Thymus (tissue), 11 donors: ENCODE results near the gene HOXC12. TPM values are rescaled to one million over a fixed set of nuclear protein-coding genes. Genes with fewer than 3 reads are reported as not detected.

Experiments used
- DNase-seq, 9 donors: peaks; one replicate each; pipeline ENCODE4 v3.0.0-alpha.2; 2013; ENCODE audit warnings: low spot score in 9 of 9, low read depth in 6 of 9, missing footprints in 1 of 9
- H3K27ac ChIP-seq, 2 donors: one replicate each; pipeline ENCODE4 v1.5.1; 2013; ENCODE audit warnings: control low read depth in 1 of 2, low read depth in 1 of 2, low read length in 1 of 2, mild to moderate bottlenecking in 1 of 2, moderate library complexity in 1 of 2
- H3K27me3 ChIP-seq, 2 donors: one replicate each; pipeline ENCODE4 v1.5.1; 2013; ENCODE audit warnings: low read length in 1 of 2; ENCODE audit not compliant: control insufficient read depth in 2 of 2, insufficient read depth in 1 of 2
- H3K36me3 ChIP-seq, 2 donors: one replicate each; pipeline ENCODE4 v1.5.1; 2013; ENCODE audit warnings: low read length in 1 of 2, mild to moderate bottlenecking in 1 of 2, moderate library complexity in 1 of 2; ENCODE audit not compliant: control insufficient read depth in 2 of 2, insufficient read depth in 2 of 2
- H3K4me1 ChIP-seq, 2 donors: one replicate each; pipeline ENCODE4 v1.5.1; 2013; ENCODE audit warnings: low read length in 2 of 2; ENCODE audit not compliant: control insufficient read depth in 2 of 2, insufficient read depth in 2 of 2
- H3K4me3 ChIP-seq, 2 donors: one replicate each; pipeline ENCODE4 v1.5.1; 2013; ENCODE audit warnings: low read length in 2 of 2, control low read depth in 1 of 2, mild to moderate bottlenecking in 1 of 2
- H3K9me3 ChIP-seq, 2 donors: one replicate each; pipeline ENCODE4 v1.5.1; 2013; ENCODE audit warnings: low read length in 1 of 2, mild to moderate bottlenecking in 1 of 2; ENCODE audit not compliant: control insufficient read depth in 2 of 2, insufficient read depth in 1 of 2
- WGBS: extraction: QIAGEN DNeasy Blood & Tissue Kit; methylation state at CpG from one replicate; pipeline ENCODE4 v1.1.7; 2013; 5-methylcytosine and 5-hydroxymethylcytosine counted together
- polyA plus RNA-seq: library from polyadenylated mRNA; stranded (reverse); fragments of 200-250 nt; gene quantifications from one replicate; pipeline ENCODE4 v1.2.3, GENCODE V29; 2013
- total RNA-seq: library from RNA; stranded (reverse); fragments of 120-200 nt; gene quantifications from one replicate; pipeline ENCODE4 v1.2.4, GENCODE V29; 2013
- donor health status: healthy.

Gene HOXC12
- total and polyA plus RNA-seq, 2 donors, result 0.05 to 0.07 TPM

GRCh38 chr12:53997204-53998109, 42.8 kb downstream of the HOXC12 start:
- Histone ChIP-seq H3K36me3 (no peaks in the 10 kb centered on the region), H3K27ac (no peak overlapping the region), H3K9me3 (peaks cover 0 to 21% of the 10 kb centered on the region in 2 donors), H3K27me3 (peaks cover 81 to 100% of the 10 kb centered on the region in 2 donors), H3K4me1 (peaks cover 0 to 12% of the 10 kb centered on the region in 2 donors), H3K4me3 (no peak overlapping the region)
- 8% methylated on average over 35 of the region's 35 CpGs for WGBS
- no peak for DNase-seq

- H3K36me3 ChIP-seq, result no peaks in the 10 kb centered on the region
- H3K4me1 ChIP-seq, result peaks cover 0 to 12% of the 10 kb centered on the region in 2 donors
- H3K27ac ChIP-seq, result no peak overlapping the region
- H3K9me3 ChIP-seq, result peaks cover 0 to 20% of the 10 kb centered on the region in 2 donors
- H3K27me3 ChIP-seq, result peaks cover 77 to 100% of the 10 kb centered on the region in 2 donors
- H3K4me3 ChIP-seq, result no peak overlapping the region
- 12% methylated on average over 11 of the region's 11 CpGs for WGBS
- DNase-seq, result no peak
Measured at GRCh38 chr12:53998110-53998899, 43.6 kb downstream of the HOXC12 start.

GRCh38 chr12:53998900-53999236, 44.2 kb downstream of the HOXC12 start:
- peaks cover 0 to 12% of the 10 kb centered on the region in 2 donors for H3K4me1 ChIP-seq

GRCh38 chr12:53999559-54000115, 44.9 kb downstream of the HOXC12 start:
- 5% methylated on average over 35 of the region's 35 CpGs for WGBS
- Histone ChIP-seq H3K27me3 (peaks cover 81 to 100% of the 10 kb centered on the region in 2 donors), H3K4me1 (peaks cover 0 to 12% of the 10 kb centered on the region in 2 donors), H3K4me3 (no peak overlapping the region), H3K9me3 (peaks cover 0 to 15% of the 10 kb centered on the region in 2 donors), H3K36me3 (no peaks in the 10 kb centered on the region), H3K27ac (no peak overlapping the region)
- no peak for DNase-seq

More at GRCh38 chr12:53998900-53999236, 44.2 kb downstream of the HOXC12 start:
- Histone ChIP-seq H3K27ac (no peak overlapping the region), H3K27me3 (peaks cover 78 to 100% of the 10 kb centered on the region in 2 donors), H3K36me3 (no peaks in the 10 kb centered on the region), H3K4me3 (no peak overlapping the region), H3K9me3 (peaks cover 0 to 20% of the 10 kb centered on the region in 2 donors)
- DNase-seq, result no peak
- WGBS, result 15% methylated on average over 13 of the region's 13 CpGs

- no peaks in the 10 kb centered on the region for H3K36me3 ChIP-seq
- DNase-seq, result no peak
- 7% methylated on average over 87 of the region's 87 CpGs for WGBS
Measured at GRCh38 chr12:54000116-54001114, 45.7 kb downstream of the HOXC12 start, which contains the start of gene HOXC9. Gene HOXC9, plus strand, starts transcription at chr12:54000161. Its CDS starts 28 bp downstream, at chr12:54000189.

GRCh38 chr12:54001283-54002187, 46.8 kb downstream of the HOXC12 start:
- peaks cover 82 to 100% of the 10 kb centered on the region in 2 donors for H3K27me3 ChIP-seq

More at GRCh38 chr12:54000116-54001114, 45.7 kb downstream of the HOXC12 start, which contains the start of gene HOXC9:
- Histone ChIP-seq H3K27me3 (peaks cover 81 to 100% of the 10 kb centered on the region in 2 donors), H3K9me3 (peaks cover 0 to 12% of the 10 kb centered on the region in 2 donors), H3K4me1 (peaks cover 0 to 6% of the 10 kb centered on the region in 2 donors), H3K27ac (peak within 1 kb of the TSS in 1 of 2 donors; percentile 26), H3K4me3 (no peak within 1 kb of the TSS)

GRCh38 chr12:54002278-54002914, 47.7 kb downstream of the HOXC12 start:
- H3K9me3 ChIP-seq, result peaks cover 0 to 2% of the 10 kb centered on the region in 2 donors
- H3K27me3 ChIP-seq, result peaks cover 82 to 100% of the 10 kb centered on the region in 2 donors
- no peak for DNase-seq
- 25% methylated on average over 19 of the region's 19 CpGs for WGBS
- peaks cover 3 to 6% of the 10 kb centered on the region in 2 donors for H3K4me1 ChIP-seq
- no peak overlapping the region for H3K27ac ChIP-seq
- H3K36me3 ChIP-seq, result no peaks in the 10 kb centered on the region
- H3K4me3 ChIP-seq, result no peak overlapping the region

More at GRCh38 chr12:54001283-54002187, 46.8 kb downstream of the HOXC12 start:
- no peak overlapping the region for H3K4me3 ChIP-seq
- no peak for DNase-seq
- H3K9me3 ChIP-seq, result peaks cover 0 to 7% of the 10 kb centered on the region in 2 donors
- 27% methylated on average over 8 of the region's 8 CpGs for WGBS
- no peaks in the 10 kb centered on the region for H3K36me3 ChIP-seq
- peaks cover 3 to 5% of the 10 kb centered on the region in 2 donors for H3K4me1 ChIP-seq
- H3K27ac ChIP-seq, result no peak overlapping the region
